H9 (cell line): ENCODE data around the gene PPL. TPM values are rescaled to one million over a fixed set of nuclear protein-coding genes. Genes with fewer than 3 reads are reported as not detected.

Experiments used
- DNase-seq: peaks from one replicate; pipeline ENCODE4 v3.0.0-alpha.2; 2017
- H2AFZ ChIP-seq: one replicate; pipeline ENCODE4 v1.6.1; 2013; ENCODE audit warnings: mild to moderate bottlenecking, low read length, control low read depth, moderate library complexity
- H2AK5ac ChIP-seq: 2 replicates; pipeline ENCODE4 v1.6.1; 2013; ENCODE audit warnings: low read length, control low read depth, mixed read lengths; ENCODE audit not compliant: insufficient read length
- H2BK120ac ChIP-seq: one replicate; pipeline ENCODE4 v1.6.1; 2013; ENCODE audit warnings: low read depth, mild to moderate bottlenecking, low read length, control low read depth, inconsistent platforms; ENCODE audit not compliant: poor library complexity, severe bottlenecking
- H2BK12ac ChIP-seq: 2 replicates; pipeline ENCODE4 v1.6.1; 2013; ENCODE audit warnings: low read length, control low read depth, mixed read lengths, low read depth; ENCODE audit not compliant: insufficient read length
- H2BK15ac ChIP-seq: 2 replicates; pipeline ENCODE4 v1.6.1; 2013; ENCODE audit warnings: low read depth, low read length, control low read depth
- H2BK20ac ChIP-seq: one replicate; pipeline ENCODE4 v1.6.1; 2013; ENCODE audit warnings: low read depth, mild to moderate bottlenecking, low read length, control low read depth, inconsistent platforms; ENCODE audit not compliant: poor library complexity, severe bottlenecking
- H2BK5ac ChIP-seq: 2 replicates; pipeline ENCODE4 v1.6.1; 2013; ENCODE audit warnings: low read length, control low read depth, mixed read lengths; ENCODE audit not compliant: insufficient read length
- H3K14ac ChIP-seq: 2 replicates; pipeline ENCODE4 v1.6.1; 2013; ENCODE audit warnings: low read length, control low read depth; ENCODE audit not compliant: insufficient read depth
- H3K18ac ChIP-seq: 2 replicates; pipeline ENCODE4 v1.6.1; 2013; ENCODE audit warnings: low read depth, mild to moderate bottlenecking, mixed read lengths, low read length, control low read depth; ENCODE audit not compliant: insufficient read length
- H3K23ac ChIP-seq: 2 replicates; pipeline ENCODE4 v1.6.1; 2013; ENCODE audit warnings: low read length, control low read depth, mixed read lengths, low read depth; ENCODE audit not compliant: insufficient read length
- H3K23me2 ChIP-seq: 2 replicates; pipeline ENCODE4 v1.6.1; 2013; ENCODE audit warnings: low read depth, mild to moderate bottlenecking, mixed read lengths, low read length, control low read depth; ENCODE audit not compliant: insufficient read length, poor library complexity, severe bottlenecking
- H3K27ac ChIP-seq: 2 replicates; pipeline ENCODE4 v1.5.1; 2013; ENCODE audit warnings: low read length, control low read depth, mixed read lengths, low read depth; ENCODE audit not compliant: insufficient read length
- H3K27me3 ChIP-seq: 2 replicates; pipeline ENCODE4 v1.6.1; 2013; ENCODE audit warnings: low read length, control low read depth, inconsistent platforms; ENCODE audit not compliant: insufficient read depth
- H3K4ac ChIP-seq: 2 replicates; pipeline ENCODE4 v1.6.1; 2013; ENCODE audit warnings: low read depth, mild to moderate bottlenecking, control low read depth, inconsistent platforms, low read length, moderate library complexity
- H3K4me1 ChIP-seq: 2 replicates; pipeline ENCODE4 v1.6.1; 2013; ENCODE audit warnings: low read length, control low read depth, inconsistent platforms; ENCODE audit not compliant: insufficient read depth
- H3K4me2 ChIP-seq: 2 replicates; pipeline ENCODE4 v1.6.1; 2013; ENCODE audit warnings: low read length, control low read depth, mixed read lengths; ENCODE audit not compliant: insufficient read length, insufficient read depth
- H3K56ac ChIP-seq: 2 replicates; pipeline ENCODE4 v1.6.1; 2013; ENCODE audit warnings: low read depth, mild to moderate bottlenecking, mixed read lengths, low read length, control low read depth; ENCODE audit not compliant: insufficient read length
- H3K79me1 ChIP-seq: 2 replicates; pipeline ENCODE4 v1.6.1; 2013; ENCODE audit warnings: low read depth, mild to moderate bottlenecking, moderate library complexity, low read length, control low read depth, inconsistent platforms; ENCODE audit not compliant: insufficient read depth, poor library complexity, severe bottlenecking
- H3K79me2 ChIP-seq: 2 replicates; pipeline ENCODE4 v1.6.1; 2013; ENCODE audit warnings: low read length, control low read depth, inconsistent platforms; ENCODE audit not compliant: insufficient read depth
- H3K9ac ChIP-seq: 2 replicates; pipeline ENCODE4 v1.6.1; 2013; ENCODE audit warnings: low read length, control low read depth, mixed read lengths; ENCODE audit not compliant: insufficient read length; ENCODE audit errors: extremely low read depth
- H3K9me3 ChIP-seq: one replicate; pipeline ENCODE4 v1.6.1; 2013; ENCODE audit warnings: low read depth, low read length, inconsistent platforms; ENCODE audit not compliant: control insufficient read depth
- H3T11ph ChIP-seq: one replicate; pipeline ENCODE4 v1.6.1; 2013; ENCODE audit warnings: mild to moderate bottlenecking, low read length, control low read depth, inconsistent platforms
- H4K20me1 ChIP-seq: one replicate; pipeline ENCODE4 v1.6.1; 2013; ENCODE audit not compliant: control insufficient read depth, insufficient read length, insufficient read depth
- H4K5ac ChIP-seq: 2 replicates; pipeline ENCODE4 v1.6.1; 2013; ENCODE audit warnings: low read depth, mild to moderate bottlenecking, mixed read lengths, low read length, control low read depth; ENCODE audit not compliant: insufficient read length
- H4K8ac ChIP-seq: replicated peaks from 2 replicates; pipeline ENCODE4 v1.6.1; 2013; ENCODE audit warnings: low read length, control low read depth, mixed read lengths, low read depth; ENCODE audit not compliant: insufficient read length
- H4K91ac ChIP-seq: 2 replicates; pipeline ENCODE4 v1.6.1; 2013; ENCODE audit warnings: low read depth, mild to moderate bottlenecking, moderate library complexity, mixed read lengths, low read length, control low read depth; ENCODE audit not compliant: insufficient read length
- H3K27ac Mint-ChIP-seq, 3 experiments: 2 replicates in 2 of 3; 3 replicates in 1 of 3; pipeline ENCODE4 v1.8.0; 2020 to 2021; ENCODE audit warnings: mixed read lengths in 3 of 3, mild to moderate bottlenecking in 1 of 3, moderate library complexity in 1 of 3
- H3K27me3 Mint-ChIP-seq: 2 replicates; pipeline ENCODE4 v1.8.0; 2021; ENCODE audit warnings: low read depth, mild to moderate bottlenecking, moderate library complexity, mixed read lengths
- H3K36me3 Mint-ChIP-seq, 3 experiments: 2 replicates in 2 of 3; 3 replicates in 1 of 3; pipeline ENCODE4 v1.8.0; 2020 to 2021; ENCODE audit warnings: low read depth in 3 of 3, mixed read lengths in 3 of 3; ENCODE audit not compliant: insufficient read depth in 1 of 3
- H3K4me1 Mint-ChIP-seq, 2 experiments: 2 replicates each; pipeline ENCODE4 v1.8.0; 2020; ENCODE audit warnings: mixed read lengths in 2 of 2
- H3K4me3 Mint-ChIP-seq, 2 experiments: 2 replicates in 1 of 2; 3 replicates in 1 of 2; pipeline ENCODE4 v1.8.0; 2020 to 2021; ENCODE audit warnings: mild to moderate bottlenecking in 2 of 2, mixed read lengths in 2 of 2, moderate library complexity in 1 of 2
- H3K9me3 Mint-ChIP-seq, 2 experiments: 2 replicates in 1 of 2; 3 replicates in 1 of 2; pipeline ENCODE4 v1.8.0; 2020; ENCODE audit warnings: mild to moderate bottlenecking in 2 of 2, mixed read lengths in 2 of 2, moderate library complexity in 1 of 2
- CTCF ChIP-seq: fragments of 200-600 bp; sonication (generic); conservative IDR thresholded peaks from 3 replicates; pipeline ENCODE4 v1.8.0; 2021; ENCODE audit warnings: antibody characterized with exemption, mild to moderate bottlenecking
- WGBS: extraction: QIAGEN DNeasy Blood & Tissue Kit; methylation state at CpG from one replicate; pipeline ENCODE4 v1.1.7; 2013; ENCODE audit warnings: missing lambda C conversion rate, low lambda C conversion rate, mixed read lengths; ENCODE audit not compliant: insufficient read length; ENCODE audit errors: extremely low coverage; 5-methylcytosine and 5-hydroxymethylcytosine counted together
- total RNA-seq: library from RNA; stranded (reverse); gene quantifications from 2 replicates; pipeline ENCODE4 v1.2.1, GENCODE V29; 2021

Gene PPL
- total RNA-seq, 1 experiment from 2014 or later: 29.2 TPM

GRCh38 chr16:4886151-4886550 lies 50.8 kb downstream of the PPL start:
- Mint-ChIP-seq H3K27ac (0 out of 7 replicates have a peak overlapping the region, but pooled peaks of 1 of the 3 experiments have one; percentile 68), H3K9me3 (no peaks in the 10 kb centered on the region)
- no peak overlapping the region for H3K4me2 ChIP-seq

More at GRCh38 chr16:4886151-4886550, 50.8 kb downstream of the PPL start:
- no peak overlapping the region for H2AFZ ChIP-seq
- no peak overlapping the region for H2BK5ac ChIP-seq
- H2BK20ac ChIP-seq: no peak overlapping the region
- no peaks in the 10 kb centered on the region for H3K79me1 ChIP-seq
- no peak overlapping the region for H4K5ac ChIP-seq
- H3K14ac ChIP-seq: no peak overlapping the region
- H3K79me2 ChIP-seq: no peaks in the 10 kb centered on the region
- no peak overlapping the region for H3K18ac ChIP-seq
- H3K56ac ChIP-seq: no peak overlapping the region
- no peak overlapping the region for H3K9ac ChIP-seq
- no peaks in the 10 kb centered on the region for H3K23me2 ChIP-seq
- WGBS: no CpG with 5 or more reads among the region's 5 CpGs
- H3K27ac ChIP-seq: no peak overlapping the region
- H3T11ph ChIP-seq: no peak overlapping the region
- H4K8ac ChIP-seq: no peak overlapping the region
- Mint-ChIP-seq H3K4me3 (no peak overlapping the region), H3K27me3 (no peaks in the 10 kb centered on the region), H3K4me1 (no peaks in the 10 kb centered on the region), H3K36me3 (peaks cover 37 to 92% (median 81%) of the 10 kb centered on the region in 3 experiments)
- no peaks in the 10 kb centered on the region for H3K9me3 ChIP-seq
- no peak overlapping the region for H4K91ac ChIP-seq
- DNase-seq: no peak
- TF ChIP-seq CTCF: no peak
- H2BK120ac ChIP-seq: no peak overlapping the region
- no peak overlapping the region for H3K23ac ChIP-seq
- H3K4me1 ChIP-seq: no peaks in the 10 kb centered on the region
- no peak overlapping the region for H2BK15ac ChIP-seq
- no peak overlapping the region for H3K4ac ChIP-seq
- no peak overlapping the region for H2BK12ac ChIP-seq
- H4K20me1 ChIP-seq: no peaks in the 10 kb centered on the region
- H2AK5ac ChIP-seq: no peak overlapping the region
- no peaks in the 10 kb centered on the region for H3K27me3 ChIP-seq
